Psoas muscle (tissue), 8 donors: ENCODE data around the gene ARMH3. TPM values are rescaled to one million over a fixed set of nuclear protein-coding genes. Genes with fewer than 3 reads are reported as not detected.

ENCODE experiments used
- ATAC-seq, 4 donors: fragments of 200-7000 bp; cut with Tn5 transposase; one replicate each; pipeline ENCODE4 v1.9.1; 2020; ENCODE audit warnings: moderate library complexity in 3 of 4, mild to moderate bottlenecking in 2 of 4
- DNase-seq, 2 donors: peaks; one replicate each; pipeline ENCODE4 v3.0.0-alpha.2; 2020
- H3K27ac ChIP-seq: fragments of 200-600 bp; one replicate; pipeline ENCODE4 v1.8.0; 2022
- H3K27me3 ChIP-seq, 3 donors: fragments of 200-600 bp in 1 of 3; one replicate each; pipeline versions ENCODE4 v1.6.1 to v1.8.0; 2013 to 2022; ENCODE audit warnings: low read length in 2 of 3, mild to moderate bottlenecking in 2 of 3, moderate library complexity in 1 of 3; ENCODE audit not compliant: insufficient read depth in 3 of 3
- H3K36me3 ChIP-seq, 2 donors: fragments of 200-600 bp in 1 of 2; one replicate each; pipeline versions ENCODE4 v1.6.1 to v1.8.0; 2013 to 2022; ENCODE audit warnings: low read depth in 1 of 2, mild to moderate bottlenecking in 1 of 2, moderate library complexity in 1 of 2; ENCODE audit not compliant: insufficient read depth in 1 of 2
- H3K4me1 ChIP-seq: fragments of 200-600 bp; one replicate; pipeline ENCODE4 v1.8.0; 2022
- H3K4me3 ChIP-seq: fragments of 200-600 bp; one replicate; pipeline ENCODE4 v1.8.0; 2022; ENCODE audit warnings: mild to moderate bottlenecking
- H3K9me3 ChIP-seq: fragments of 200-600 bp; one replicate; pipeline ENCODE4 v1.8.0; 2022
- CTCF ChIP-seq: fragments of 200-600 bp; IDR thresholded peaks from one replicate; pipeline ENCODE4 v1.8.0; 2022; ENCODE audit warnings: antibody characterized with exemption
- WGBS, 3 donors: extraction: QIAGEN DNeasy Blood & Tissue Kit; methylation state at CpG; one replicate each; pipeline versions ENCODE4 v1.1.6 to v1.1.7; 2013; 5-methylcytosine and 5-hydroxymethylcytosine counted together
- intact Hi-C, 2 donors: fragments of 100-400 bp; cut with DNase I; formaldehyde crosslinking; loops; one replicate each; pipeline versions ENCODE4 v1.11.0 to v1.14.2; 2022
- polyA plus RNA-seq, 3 donors: library from polyadenylated mRNA; stranded (reverse); fragments of 200-250 nt; gene quantifications; one replicate each; pipeline ENCODE4 v1.2.3, GENCODE V29; 2013
- total RNA-seq, 4 donors: library from RNA; stranded (reverse); fragmentation: NEBNext Ultra II Directional in 2 of 4; extraction: Animal tissue kit (Norgen Biotek cat#: 25700) in 2 of 4; gene quantifications; one replicate each; pipeline versions ENCODE4 v1.2.1 to v1.2.4, GENCODE V29; 2021 to 2023
- donor health status: healthy with polysubstance abuse.
- donor health status: DM: no; HTN: no; CAD: no; lungs with moderate emphysema.
- donor health status: Bipolar disorder and iron deficiency.
- donor health status: healthy.
- donor health status: DM: yes; HTN: yes; CAD: no.
- donor health status: DM: no; HTN: no; CAD: no.
- donor health status: DM: no; HTN: no; CAD: no.
- donor health status: DM: yes; HTN: yes; CAD: no.

The ARMH3 gene
- total and polyA plus RNA-seq, 7 donors, result 14.1 to 38.7 (median 22.9) TPM

GRCh38 chr10:101968940-101969321 lies 87.0 kb downstream of the ARMH3 start:
- peaks cover 18% of the 10 kb centered on the region for H3K4me1 ChIP-seq
- H3K27me3 ChIP-seq, result no peaks in the 10 kb centered on the region
- peaks cover 0 to 52% of the 10 kb centered on the region in 2 donors for H3K36me3 ChIP-seq
- H3K9me3 ChIP-seq, result no peaks in the 10 kb centered on the region
- ATAC-seq, result no peak
- intact Hi-C loops, result no loop called here
- WGBS, 3 donors, result 81 to 90% (median 90%) methylated on average over 1 of the region's 1 CpG
- no peak overlapping the region for H3K27ac ChIP-seq
- H3K4me3 ChIP-seq, result no peak overlapping the region
- no peak for TF ChIP-seq CTCF
- DNase-seq, result no peak

GRCh38 chr10:101968286-101968939 lies 87.6 kb downstream of the ARMH3 start:
- peak in 2 of 4 donors; percentile 47 to 75 for ATAC-seq
- H3K27me3 ChIP-seq, result no peaks in the 10 kb centered on the region
- H3K27ac ChIP-seq, result no peak overlapping the region
- WGBS, 3 donors, result 47 to 83% (median 55%) methylated on average over 2 of the region's 2 CpGs
- DNase-seq, result no peak
- TF ChIP-seq CTCF, result no peak
- intact Hi-C loops, result no loop called here
- peaks cover 0 to 53% of the 10 kb centered on the region in 2 donors for H3K36me3 ChIP-seq
- no peaks in the 10 kb centered on the region for H3K9me3 ChIP-seq
- peaks cover 16% of the 10 kb centered on the region for H3K4me1 ChIP-seq
- no peak overlapping the region for H3K4me3 ChIP-seq

DNA sequence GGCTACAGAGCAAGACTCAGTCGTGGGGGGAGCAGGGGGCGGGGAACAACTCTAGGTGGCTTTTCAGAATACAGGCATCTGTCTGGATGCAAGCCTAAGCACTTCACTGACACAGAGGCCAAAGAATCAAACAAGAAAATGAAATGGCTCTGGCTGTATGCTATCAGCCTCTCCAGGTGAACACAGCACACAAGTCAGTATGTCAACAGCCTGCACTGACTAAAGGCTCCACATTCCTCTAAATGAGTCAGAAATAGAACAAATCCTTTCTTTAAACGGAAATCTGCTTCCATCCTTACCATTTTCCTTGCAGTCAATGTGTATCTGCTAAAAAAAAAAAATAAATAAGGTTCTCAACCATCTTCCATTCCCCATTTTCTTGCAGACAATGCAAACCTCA lies 88.3 kb downstream of the ARMH3 start:
- DNase-seq, result no peak
- 75 to 81% (median 76%) methylated on average over 3 of the region's 3 CpGs for WGBS, 3 donors
- Histone ChIP-seq H3K9me3 (no peaks in the 10 kb centered on the region), H3K36me3 (peaks cover 0 to 52% of the 10 kb centered on the region in 2 donors), H3K4me3 (no peak overlapping the region), H3K27me3 (no peaks in the 10 kb centered on the region), H3K4me1 (peaks cover 16% of the 10 kb centered on the region), H3K27ac (no peak overlapping the region)
- no peak for TF ChIP-seq CTCF
- intact Hi-C loops, result no loop called here
- peak in 1 of 4 donors; percentile 7 for ATAC-seq

DNA sequence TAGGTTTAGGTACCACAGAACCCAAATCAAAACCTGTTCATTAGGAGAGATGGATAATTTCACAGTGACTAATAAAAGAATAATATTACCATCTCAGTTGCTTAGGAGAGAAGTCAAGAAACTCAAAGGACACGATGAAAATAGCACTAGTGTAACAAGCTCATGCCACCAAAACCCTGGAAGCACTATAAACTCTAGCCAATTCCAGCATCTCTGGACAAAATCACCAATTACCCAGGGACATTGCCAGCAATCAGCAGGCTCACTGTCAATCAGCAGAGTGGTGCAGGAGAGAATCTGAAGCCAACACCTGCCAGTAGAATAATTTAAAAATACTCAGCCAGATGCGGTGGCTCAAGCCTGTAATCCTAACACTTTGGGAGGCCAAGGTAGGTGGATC lies 88.9 kb downstream of the ARMH3 start:
- DNase-seq (no peak), ATAC-seq (peak in 1 of 4 donors; percentile 52)
- Histone ChIP-seq H3K27ac (peak overlapping the region; percentile 15), H3K36me3 (peaks cover 0 to 48% of the 10 kb centered on the region in 2 donors), H3K9me3 (no peaks in the 10 kb centered on the region), H3K27me3 (no peaks in the 10 kb centered on the region), H3K4me1 (peaks cover 16% of the 10 kb centered on the region), H3K4me3 (no peak overlapping the region)
- intact Hi-C loops, result no loop called here
- TF ChIP-seq CTCF, result no peak
- 25 to 44% (median 31%) methylated on average over 2 of the region's 2 CpGs for WGBS, 3 donors
